ENCODE results near the gene PAAF1. TPM values are rescaled to one million over a fixed set of nuclear protein-coding genes. Genes with fewer than 3 reads are reported as not detected.

The PAAF1 gene
- total and polyA plus RNA-seq, 3 donors from 2014 or later: 44.0 to 65.5 (median 47.6) TPM

GRCh38 chr11:73939096-73939495 lies 62.3 kb downstream of the PAAF1 start:
- no peak for DNase-seq
- intact Hi-C loops (cut with DNase I; ENCODE audit: low total_unique reads): no loop called here
- WGBS, 2 donors: 73 to 80% methylated on average over 4 of the region's 4 CpGs
- H3K4me3 ChIP-seq: no peak overlapping the region
- H3K27ac ChIP-seq: no peak overlapping the region
- no peaks in the 10 kb centered on the region for H3K9me3 ChIP-seq
- H3K27me3 ChIP-seq: no peaks in the 10 kb centered on the region
- no peak for TF ChIP-seq POLR2A (IDR thresholded peaks at IDR 0.05)
- TF ChIP-seq, protein P1, sequence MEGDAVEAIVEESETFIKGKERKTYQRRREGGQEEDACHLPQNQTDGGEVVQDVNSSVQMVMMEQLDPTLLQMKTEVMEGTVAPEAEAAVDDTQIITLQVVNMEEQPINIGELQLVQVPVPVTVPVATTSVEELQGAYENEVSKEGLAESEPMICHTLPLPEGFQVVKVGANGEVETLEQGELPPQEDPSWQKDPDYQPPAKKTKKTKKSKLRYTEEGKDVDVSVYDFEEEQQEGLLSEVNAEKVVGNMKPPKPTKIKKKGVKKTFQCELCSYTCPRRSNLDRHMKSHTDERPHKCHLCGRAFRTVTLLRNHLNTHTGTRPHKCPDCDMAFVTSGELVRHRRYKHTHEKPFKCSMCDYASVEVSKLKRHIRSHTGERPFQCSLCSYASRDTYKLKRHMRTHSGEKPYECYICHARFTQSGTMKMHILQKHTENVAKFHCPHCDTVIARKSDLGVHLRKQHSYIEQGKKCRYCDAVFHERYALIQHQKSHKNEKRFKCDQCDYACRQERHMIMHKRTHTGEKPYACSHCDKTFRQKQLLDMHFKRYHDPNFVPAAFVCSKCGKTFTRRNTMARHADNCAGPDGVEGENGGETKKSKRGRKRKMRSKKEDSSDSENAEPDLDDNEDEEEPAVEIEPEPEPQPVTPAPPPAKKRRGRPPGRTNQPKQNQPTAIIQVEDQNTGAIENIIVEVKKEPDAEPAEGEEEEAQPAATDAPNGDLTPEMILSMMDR (IDR thresholded peaks at IDR 0.05): no peak
- no peaks in the 10 kb centered on the region for H3K36me3 ChIP-seq (ENCODE audit: low read depth, missing control alignments)
- H3K4me1 ChIP-seq: no peaks in the 10 kb centered on the region

- Histone ChIP-seq H3K4me3 (no peak overlapping the region), H3K27me3 (no peaks in the 10 kb centered on the region), H3K4me1 (no peaks in the 10 kb centered on the region), H3K9me3 (no peaks in the 10 kb centered on the region), H3K27ac (no peak overlapping the region), H3K36me3 (ENCODE audit: low read depth, missing control alignments) (no peaks in the 10 kb centered on the region)
- intact Hi-C loops (cut with DNase I; ENCODE audit: low total_unique reads): no loop called here
- no peak for DNase-seq
- TF ChIP-seq POLR2A (IDR thresholded peaks at IDR 0.05): no peak
- TF ChIP-seq, protein P1 (IDR thresholded peaks at IDR 0.05): no peak
- 92% methylated on average over 9 of the region's 9 CpGs for WGBS, 2 donors
Observed at GRCh38 chr11:73940801-73941570, 64.2 kb downstream of the PAAF1 start.

DNA sequence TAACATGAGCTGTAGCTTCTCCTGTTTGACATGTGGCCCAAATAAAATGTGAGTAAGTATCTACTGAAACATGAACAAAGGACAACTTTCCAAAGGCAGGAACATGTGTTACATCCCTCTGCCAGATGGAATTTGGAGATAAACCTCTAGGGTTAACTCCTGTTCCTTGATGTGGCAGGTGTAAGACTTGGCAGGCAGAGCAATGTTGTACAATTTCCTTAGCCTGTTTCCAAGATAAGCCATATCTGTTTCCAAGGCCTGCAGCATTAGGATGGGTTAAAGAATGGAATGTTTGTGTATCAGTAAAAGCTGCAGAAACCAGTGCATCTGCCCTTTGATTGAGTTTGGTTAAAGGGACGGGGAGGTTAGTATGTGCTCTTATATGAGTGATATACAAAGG lies 65.2 kb downstream of the PAAF1 start:
- H3K27ac ChIP-seq: no peak overlapping the region
- intact Hi-C loops (cut with DNase I; ENCODE audit: low total_unique reads): no loop called here
- 47 to 79% methylated on average over 1 of the region's 1 CpG for WGBS, 2 donors
- H3K27me3 ChIP-seq: no peaks in the 10 kb centered on the region
- no peaks in the 10 kb centered on the region for H3K4me1 ChIP-seq
- TF ChIP-seq, protein P1 (IDR thresholded peaks at IDR 0.05): no peak
- no peak for TF ChIP-seq POLR2A (IDR thresholded peaks at IDR 0.05)
- H3K9me3 ChIP-seq: no peaks in the 10 kb centered on the region
- no peak for DNase-seq
- H3K4me3 ChIP-seq: no peak overlapping the region
- no peaks in the 10 kb centered on the region for H3K36me3 ChIP-seq (ENCODE audit: low read depth, missing control alignments)

- Histone ChIP-seq H3K27me3 (no peaks in the 10 kb centered on the region), H3K4me1 (no peaks in the 10 kb centered on the region), H3K27ac (no peak overlapping the region), H3K4me3 (no peak overlapping the region), H3K36me3 (ENCODE audit: low read depth, missing control alignments) (no peaks in the 10 kb centered on the region), H3K9me3 (no peaks in the 10 kb centered on the region)
- no peak for DNase-seq
- intact Hi-C loops (cut with DNase I; ENCODE audit: low total_unique reads): no loop called here
- TF ChIP-seq, protein P1 (IDR thresholded peaks at IDR 0.05): no peak
- TF ChIP-seq POLR2A (IDR thresholded peaks at IDR 0.05): no peak
- 61 to 74% methylated on average over 6 of the region's 6 CpGs for WGBS, 2 donors
Observed at GRCh38 chr11:73944085-73944484, 67.3 kb downstream of the PAAF1 start.

- no peak overlapping the region for H3K4me3 ChIP-seq
- WGBS, 2 donors: 84 to 88% methylated on average over 10 of the region's 10 CpGs
- no peak for TF ChIP-seq POLR2A (IDR thresholded peaks at IDR 0.05)
- TF ChIP-seq, protein P1 (IDR thresholded peaks at IDR 0.05): no peak
- no peaks in the 10 kb centered on the region for H3K36me3 ChIP-seq (ENCODE audit: low read depth, missing control alignments)
- no peaks in the 10 kb centered on the region for H3K27me3 ChIP-seq
- no peak for DNase-seq
- H3K9me3 ChIP-seq: no peaks in the 10 kb centered on the region
- no peaks in the 10 kb centered on the region for H3K4me1 ChIP-seq
- intact Hi-C loops (cut with DNase I; ENCODE audit: low total_unique reads): no loop called here
- no peak overlapping the region for H3K27ac ChIP-seq
Observed at GRCh38 chr11:73944901-73945300, 68.1 kb downstream of the PAAF1 start.

All from testis (tissue), 3 donors.